Neural cell (in vitro differentiated cells): ENCODE results near the gene LIPC. TPM values are rescaled to one million over a fixed set of nuclear protein-coding genes. Genes with fewer than 3 reads are reported as not detected.

Source experiments
- H2AFZ ChIP-seq: fragments of 200-600, 300-800 bp; sonication (generic), shearing (Covaris generic); 2 replicates; pipeline ENCODE4 v1.6.0; 2014; ENCODE audit warnings: low read depth, mild to moderate bottlenecking, antibody characterized with exemption, low read length, moderate library complexity
- H3F3A ChIP-seq: fragments of 200-600 bp; shearing (Covaris generic); 2 replicates; pipeline ENCODE4 v1.6.1; 2016; ENCODE audit warnings: mild to moderate bottlenecking, moderate library complexity, mixed read lengths, antibody characterized with exemption, low read length; ENCODE audit not compliant: insufficient read depth, poor library complexity, severe bottlenecking
- H3K27ac ChIP-seq: fragments of 200-600, 300-800 bp; sonication (generic), shearing (Covaris generic); 2 replicates; pipeline ENCODE4 v1.5.1; 2014; ENCODE audit warnings: mild to moderate bottlenecking, low read length, moderate library complexity
- H3K27me3 ChIP-seq: fragments of 300-800, 200-600 bp; sonication (generic), shearing (Covaris generic); 2 replicates; pipeline ENCODE4 v1.6.0; 2014; ENCODE audit warnings: mild to moderate bottlenecking, low read depth, low read length, moderate library complexity; ENCODE audit not compliant: insufficient read depth
- H3K36me3 ChIP-seq: fragments of 300-800, 200-600 bp; sonication (generic), shearing (Covaris generic); 2 replicates; pipeline ENCODE4 v1.5.1; 2014; ENCODE audit warnings: mild to moderate bottlenecking, antibody characterized with exemption, low read length, moderate library complexity; ENCODE audit not compliant: insufficient read depth
- H3K4me2 ChIP-seq: fragments of 300-800, 200-600 bp; sonication (generic), shearing (Covaris generic); 2 replicates; pipeline ENCODE4 v1.6.0; 2014; ENCODE audit warnings: mild to moderate bottlenecking, low read length
- H3K4me3 ChIP-seq: fragments of 300-800, 200-600 bp; sonication (generic), shearing (Covaris generic); 2 replicates; pipeline ENCODE4 v1.5.1; 2014; ENCODE audit warnings: mild to moderate bottlenecking, low read length, moderate library complexity
- H3K79me2 ChIP-seq: fragments of 200-600 bp; shearing (Covaris generic); replicated peaks from 2 replicates; pipeline ENCODE4 v1.6.0; 2014; ENCODE audit warnings: mild to moderate bottlenecking, low read length, moderate library complexity; ENCODE audit not compliant: insufficient read depth
- H3K9ac ChIP-seq: fragments of 300-800, 200-600 bp; sonication (generic), shearing (Covaris generic); 2 replicates; pipeline ENCODE4 v1.6.1; 2016; ENCODE audit warnings: mild to moderate bottlenecking, low read length, mixed read lengths
- H3K9me2 ChIP-seq: fragments of 200-600 bp; shearing (Covaris generic); 2 replicates; pipeline ENCODE4 v1.6.1; 2016; ENCODE audit warnings: mild to moderate bottlenecking, low read length, mixed read lengths; ENCODE audit not compliant: insufficient read depth
- H3K9me3 ChIP-seq: fragments of 200-600, 300-800 bp; sonication (generic), shearing (Covaris generic); 2 replicates; pipeline ENCODE4 v1.6.1; 2016; ENCODE audit warnings: mild to moderate bottlenecking, mixed run types, low read length, moderate library complexity, mixed read lengths
- H4K20me1 ChIP-seq: fragments of 200-600 bp; shearing (Covaris generic); 2 replicates; pipeline ENCODE4 v1.6.1; 2016; ENCODE audit warnings: mild to moderate bottlenecking, mixed run types; ENCODE audit not compliant: insufficient read depth
- CTCF ChIP-seq: fragments of 450-650 bp; IDR thresholded peaks from 2 replicates; pipeline ENCODE4 v1.5.1; 2014; ENCODE audit warnings: antibody characterized with exemption, mild to moderate bottlenecking, moderate library complexity; ENCODE audit not compliant: poor library complexity, severe bottlenecking
- EP300 ChIP-seq: fragments of 450-650 bp; conservative IDR thresholded peaks from 2 replicates; pipeline ENCODE4 v1.6.1; 2014; ENCODE audit warnings: antibody characterized with exemption, mild to moderate bottlenecking, moderate library complexity; ENCODE audit not compliant: poor library complexity, severe bottlenecking
- EZH2 ChIP-seq: fragments of 200-600, 300-800 bp; shearing (Covaris generic), sonication (generic); IDR thresholded peaks from 2 replicates; pipeline ENCODE4 v1.6.1; 2014; ENCODE audit warnings: antibody characterized with exemption, low read length, borderline replicate concordance, mild to moderate bottlenecking; ENCODE audit not compliant: insufficient read depth, poor library complexity, severe bottlenecking
- MXI1 ChIP-seq: fragments of 450-650 bp; conservative IDR thresholded peaks from 2 replicates; pipeline ENCODE4 v1.6.1; 2014; ENCODE audit warnings: antibody characterized with exemption, mild to moderate bottlenecking; ENCODE audit not compliant: poor library complexity, severe bottlenecking
- POLR2AphosphoS5 ChIP-seq: IDR thresholded peaks from 2 replicates; pipeline ENCODE4 v1.6.1; 2012
- RAD21 ChIP-seq: fragments of 450-650 bp; conservative IDR thresholded peaks from 2 replicates; pipeline ENCODE4 v1.6.1; 2014; ENCODE audit warnings: antibody characterized with exemption, mild to moderate bottlenecking, moderate library complexity
- REST ChIP-seq: IDR thresholded peaks from 2 replicates; pipeline ENCODE4 v1.6.1; 2012; ENCODE audit warnings: borderline replicate concordance
- SMC3 ChIP-seq: fragments of 450-650 bp; conservative IDR thresholded peaks from 2 replicates; pipeline ENCODE4 v1.6.1; 2014; ENCODE audit warnings: antibody characterized with exemption, mild to moderate bottlenecking, moderate library complexity; ENCODE audit not compliant: poor library complexity
- TAF1 ChIP-seq: IDR thresholded peaks from 2 replicates; pipeline ENCODE4 v1.6.1; 2012; ENCODE audit warnings: low read depth
- polyA plus RNA-seq: library from polyadenylated mRNA; depleted of rRNA; stranded (reverse); fragments of >200 nt; gene quantifications from 2 replicates; pipeline ENCODE4 v1.2.3, GENCODE V29; 2014

The LIPC gene
- polyA plus RNA-seq, 1 donor from 2014 or later = not detected

GRCh38 chr15:58504674-58505234 lies 73.0 kb downstream of the LIPC start:
- no peak overlapping the region for H3K4me3 ChIP-seq
- no peaks in the 10 kb centered on the region for H3K9me2 ChIP-seq
- no peak overlapping the region for H2AFZ ChIP-seq
- H3K9me3 ChIP-seq = no peaks in the 10 kb centered on the region
- no peaks in the 10 kb centered on the region for H3K27me3 ChIP-seq
- no peaks in the 10 kb centered on the region for H3K79me2 ChIP-seq
- H3K9ac ChIP-seq = no peak overlapping the region
- no peaks in the 10 kb centered on the region for H3K36me3 ChIP-seq
- no peak for TF ChIP-seq CTCF
- no peak for TF ChIP-seq MXI1
- TF ChIP-seq RAD21 = no peak
- no peak for TF ChIP-seq EZH2
- no peak for TF ChIP-seq EP300
- TF ChIP-seq SMC3 = no peak
- no peak for TF ChIP-seq REST
- no peak overlapping the region for H3K27ac ChIP-seq
- no peaks in the 10 kb centered on the region for H4K20me1 ChIP-seq
- no peaks in the 10 kb centered on the region for H3F3A ChIP-seq
- H3K4me2 ChIP-seq = no peak overlapping the region

GRCh38 chr15:58505581-58505980 lies 73.8 kb downstream of the LIPC start:
- Histone ChIP-seq H3K4me2 (no peak overlapping the region), H3K9me3 (no peaks in the 10 kb centered on the region), H4K20me1 (no peaks in the 10 kb centered on the region), H3K79me2 (no peaks in the 10 kb centered on the region), H3K27ac (no peak overlapping the region), H3K36me3 (no peaks in the 10 kb centered on the region), H3F3A (no peaks in the 10 kb centered on the region), H3K9me2 (no peaks in the 10 kb centered on the region), H3K27me3 (no peaks in the 10 kb centered on the region), H2AFZ (no peak overlapping the region), H3K4me3 (no peak overlapping the region), H3K9ac (no peak overlapping the region)
- TF ChIP-seq EZH2 = no peak
- TF ChIP-seq RAD21 = no peak
- no peak for TF ChIP-seq TAF1
- no peak for TF ChIP-seq EP300
- TF ChIP-seq POLR2AphosphoS5 = no peak
- TF ChIP-seq CTCF = no peak
